Hepatocyte (in vitro differentiated cells): ENCODE measurements around the gene ZFPM1.

Experiments
- CTCF ChIP-seq: fragments of 200-600 bp; sonication (generic); IDR thresholded peaks from 2 replicates; pipeline ENCODE4 v1.5.1; 2016; ENCODE audit warnings: antibody characterized with exemption, mild to moderate bottlenecking; ENCODE audit not compliant: poor library complexity
- EZH2phosphoT487 ChIP-seq: fragments of 200-600 bp; sonication (generic); IDR thresholded peaks from one replicate; pipeline ENCODE4 v1.6.1; 2018; ENCODE audit warnings: antibody characterized with exemption, mild to moderate bottlenecking, low read depth, moderate library complexity; ENCODE audit not compliant: unreplicated experiment, severe bottlenecking

DNA sequence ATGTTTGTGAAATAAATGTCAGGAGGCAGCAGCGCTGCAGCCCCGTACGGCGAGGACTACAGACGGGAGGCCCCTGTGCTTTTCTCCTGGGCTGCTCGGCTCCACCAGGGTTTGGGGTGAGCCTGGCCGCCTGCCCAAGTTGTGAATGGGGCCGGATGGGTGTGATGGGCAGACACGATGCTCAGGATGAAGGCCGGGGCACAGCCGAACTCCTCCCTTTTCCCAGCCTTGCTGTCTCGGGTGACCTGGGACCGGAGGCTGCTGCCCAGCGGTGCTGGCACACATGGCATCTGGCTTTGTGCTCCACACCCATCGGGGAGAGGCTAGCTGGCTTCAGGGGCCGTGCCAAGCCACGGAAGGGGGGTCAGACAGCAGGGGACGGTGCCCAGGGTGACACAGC lies 34.2 kb upstream of the ZFPM1 start:
- TF ChIP-seq CTCF (no peak), EZH2phosphoT487 (no peak)
